ENCODE data around the gene BMF.

The BMF gene

GRCh38 chr15:40102897-40103858 lies 5.5 kb downstream of the BMF start:
- DNase-seq: peak; percentile 91

GRCh38 chr15:40100947-40101905 lies 7.5 kb downstream of the BMF start:
- no peak for DNase-seq

DNA sequence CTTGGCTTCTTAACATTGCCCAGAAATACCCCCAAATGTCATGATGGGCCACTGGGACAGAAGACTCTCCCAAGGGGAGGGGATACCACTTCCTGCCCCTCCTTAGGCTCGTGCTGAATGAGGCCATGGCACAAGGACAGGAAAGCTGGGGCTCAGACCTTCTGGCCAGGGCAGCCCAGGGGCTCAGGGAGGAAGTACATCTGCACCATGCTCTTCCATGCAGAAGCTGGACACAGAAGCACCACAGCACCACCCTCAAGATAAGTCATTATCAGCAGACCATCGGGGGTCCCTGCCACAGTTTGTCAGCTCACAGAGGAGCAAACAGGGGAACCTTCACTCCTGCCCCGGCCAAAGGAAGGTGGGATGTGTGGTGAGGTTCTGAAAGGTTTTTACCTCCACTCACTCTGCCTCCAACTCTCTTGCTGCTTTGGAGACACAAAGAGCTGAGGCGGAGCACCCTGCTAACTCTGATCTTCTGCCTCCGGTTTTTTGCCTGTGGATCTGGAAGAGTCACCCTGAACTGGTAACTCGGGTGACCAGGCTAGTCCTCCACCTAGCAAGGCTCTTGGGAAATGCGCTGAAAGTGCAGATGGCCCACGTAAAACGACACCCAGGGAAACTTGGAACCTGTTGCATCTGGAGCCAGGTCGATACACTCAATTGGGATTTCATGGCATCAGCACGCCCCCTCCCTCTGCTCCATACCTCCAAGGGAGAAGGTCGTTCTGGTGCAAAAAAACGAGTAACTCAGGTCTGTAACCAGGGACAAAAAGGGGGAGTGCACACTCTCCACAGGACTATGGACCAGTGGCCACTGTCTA lies 8.3 kb downstream of the BMF start:
- DNase-seq: no peak

- DNase-seq: peak; percentile 83
Measured at GRCh38 chr15:40098489-40099261, 10.0 kb downstream of the BMF start.

- DNase-seq: no peak
Measured at GRCh38 chr15:40097968-40098476, 10.7 kb downstream of the BMF start.

DNA sequence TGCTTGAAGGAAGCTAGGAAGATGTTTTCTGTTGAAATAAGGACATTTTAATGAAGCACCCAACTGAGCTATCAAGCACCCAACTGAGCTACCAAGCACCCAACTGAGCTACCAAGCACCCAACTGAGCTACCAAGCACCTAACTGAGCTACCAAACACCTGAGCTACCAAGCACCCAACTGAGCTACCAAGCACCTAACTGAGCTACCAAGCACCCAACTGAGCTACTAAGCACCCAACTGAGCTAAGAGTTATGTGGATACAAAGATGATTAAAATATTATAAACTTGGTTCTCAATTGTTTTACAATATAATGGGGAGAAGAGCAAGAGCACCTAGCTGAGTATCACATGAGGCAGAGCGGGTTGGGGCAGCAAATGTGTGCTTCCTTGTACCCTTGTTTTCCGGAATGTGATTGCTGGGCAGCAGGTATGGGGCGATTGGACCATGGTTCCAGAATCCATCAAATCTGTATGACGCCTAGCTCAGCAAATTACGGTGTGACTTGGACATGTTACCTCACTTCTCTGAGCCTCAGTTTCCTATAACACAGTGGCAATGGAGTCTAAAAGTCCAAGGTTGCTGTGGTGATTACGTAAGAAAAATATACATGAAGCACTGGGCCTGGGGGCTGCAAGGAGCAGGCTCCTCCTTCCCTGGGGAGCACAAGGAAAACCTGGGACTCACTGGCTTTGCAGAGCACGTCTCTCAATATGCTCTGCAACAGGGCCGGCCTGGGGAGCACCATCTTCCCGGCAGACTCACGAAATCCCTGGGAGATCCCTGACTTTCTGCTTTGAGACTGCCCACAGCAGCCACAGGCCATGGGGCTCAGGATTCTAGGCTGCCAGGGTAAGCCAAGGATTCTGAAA lies 11.3 kb downstream of the BMF start:
- no peak for DNase-seq

DNA sequence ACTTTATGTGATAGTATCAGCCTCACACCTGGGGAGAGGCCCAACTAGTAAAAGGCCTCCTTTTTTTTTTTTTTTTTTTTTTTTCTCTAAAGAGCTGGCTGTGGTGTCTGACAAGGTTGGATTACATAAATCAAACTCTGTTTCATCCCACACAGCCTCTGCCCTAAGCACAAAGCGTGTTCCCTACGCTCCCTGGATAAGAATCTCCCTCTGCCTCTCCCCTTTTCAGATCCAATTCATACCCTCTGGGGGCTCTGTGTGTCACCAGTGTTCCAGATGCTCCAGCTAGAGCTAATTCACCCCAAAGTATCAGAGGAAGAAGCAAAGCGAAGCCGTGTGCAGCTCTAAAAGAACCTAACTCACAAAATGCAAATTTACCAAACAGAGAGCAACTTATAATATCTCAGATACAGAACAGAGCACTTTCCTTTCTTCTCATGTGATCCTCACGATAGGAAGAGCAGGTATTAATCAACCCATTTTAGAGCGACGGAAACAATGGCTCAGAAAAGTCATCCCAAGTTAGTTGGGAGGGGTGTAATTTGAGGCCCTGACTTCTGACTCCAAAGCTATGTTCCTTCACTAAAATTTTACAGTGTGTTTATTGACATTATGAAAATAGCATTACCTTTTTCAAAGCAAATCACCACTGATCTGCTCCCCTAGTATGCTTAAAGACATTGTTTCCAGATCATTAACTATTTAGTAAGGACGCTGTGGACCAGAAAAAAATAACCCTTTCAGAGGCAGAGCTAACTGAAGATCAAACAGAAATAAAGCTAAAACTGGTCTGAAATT lies 12.4 kb downstream of the BMF start:
- no peak for DNase-seq

GRCh38 chr15:40095371-40096093 lies 13.1 kb downstream of the BMF start:
- DNase-seq: no peak

GRCh38 chr15:40094156-40094555 lies 14.5 kb downstream of the BMF start:
- no peak for DNase-seq

DNA sequence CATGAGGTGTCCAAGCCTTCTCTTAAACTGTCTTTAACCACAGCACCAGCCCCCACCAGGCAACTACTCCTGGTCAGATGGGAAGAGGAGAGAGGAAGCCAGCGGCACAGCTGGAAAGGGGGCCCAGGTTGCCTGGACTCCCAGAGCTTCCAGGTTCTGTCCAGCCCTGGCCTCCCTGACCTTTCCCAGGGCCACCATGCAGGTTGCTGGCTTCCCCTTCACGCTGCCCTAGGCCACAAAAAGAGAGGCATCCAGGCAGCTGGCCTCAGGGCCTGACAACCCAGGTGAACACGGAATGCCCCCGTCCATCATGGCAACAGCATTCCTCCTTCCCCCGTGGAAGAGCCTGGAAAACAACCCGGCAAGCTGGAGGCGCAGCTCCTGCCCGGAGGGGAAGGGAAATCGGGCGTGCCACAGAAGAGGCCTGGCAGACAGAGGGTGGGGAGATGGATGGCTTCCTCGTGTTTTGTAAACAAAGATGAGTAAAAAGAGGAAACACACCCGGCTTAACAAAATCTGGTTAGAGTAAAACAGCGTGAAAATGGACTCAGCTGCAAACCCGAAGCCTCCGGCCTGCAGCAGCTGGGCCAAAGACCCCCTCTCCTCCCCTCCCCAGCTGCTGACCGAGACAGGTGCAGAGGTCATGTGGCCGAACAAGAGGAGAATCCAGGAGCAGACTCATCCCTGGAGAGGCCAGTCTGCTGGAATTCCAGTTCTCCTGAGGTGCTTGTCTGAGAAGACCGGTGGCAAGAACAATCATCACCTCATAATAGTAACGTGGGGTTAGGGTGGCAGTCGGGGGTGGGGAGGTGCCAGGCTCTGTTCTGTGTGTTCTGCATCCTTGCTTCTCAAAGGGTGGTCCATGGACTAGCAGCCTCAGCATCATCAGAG lies 15.5 kb downstream of the BMF start:
- DNase-seq: peak; percentile 56

DNA sequence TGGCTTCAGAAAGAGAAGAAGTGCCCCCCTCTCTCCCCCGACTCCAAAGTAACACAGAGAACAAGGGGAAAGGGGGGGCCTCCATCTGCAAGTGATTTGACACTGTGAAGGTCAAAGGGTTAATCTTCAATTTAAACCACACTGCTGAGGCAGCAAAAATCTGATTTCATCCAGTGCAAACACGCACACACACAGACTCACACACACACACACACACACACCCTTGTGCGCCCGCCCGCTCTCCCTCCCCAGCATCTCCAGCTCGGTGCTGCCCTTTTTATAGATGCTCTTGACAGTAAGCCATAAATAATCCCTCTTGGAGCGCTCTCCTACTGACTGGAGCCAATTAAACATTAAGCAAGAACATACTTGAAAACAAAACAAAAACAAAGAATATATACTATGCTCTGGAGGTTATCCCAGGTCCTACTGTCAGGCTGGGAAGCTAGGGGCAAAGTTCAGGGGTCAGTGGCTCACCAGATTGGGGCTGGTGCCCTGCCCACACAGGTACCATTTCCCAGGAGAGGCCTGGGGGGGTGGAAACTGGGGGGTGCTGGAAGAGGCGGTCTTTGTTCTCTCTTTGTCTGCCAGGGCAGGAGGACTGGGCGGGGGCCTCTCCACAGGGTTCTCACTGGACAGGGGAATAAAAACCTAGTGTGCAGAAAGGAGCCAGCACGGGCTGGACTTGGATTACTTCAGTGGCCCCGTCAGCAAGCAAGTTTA lies 16.3 kb downstream of the BMF start:
- DNase-seq: peak; percentile 86

DNA sequence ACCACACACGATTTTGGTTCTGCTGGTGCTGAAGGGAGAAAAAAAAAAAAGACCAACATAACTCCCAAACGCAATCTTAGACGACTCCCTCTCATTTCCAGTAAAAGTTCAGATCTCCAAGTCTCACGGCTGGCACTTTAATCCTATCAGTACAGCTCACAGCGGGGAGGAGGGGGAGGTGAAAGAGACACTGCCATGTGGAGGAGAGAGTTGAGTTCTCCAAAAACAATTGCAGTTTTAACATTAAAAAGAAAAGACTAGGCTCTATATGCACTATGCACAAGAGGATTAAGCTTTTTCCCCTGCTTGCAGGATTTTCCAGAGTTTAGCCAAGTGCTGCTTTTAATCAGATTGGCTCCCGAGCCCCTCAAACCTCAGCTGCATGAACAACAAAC lies 16.8 kb downstream of the BMF start:
- DNase-seq: no peak

- DNase-seq: no peak
Measured at GRCh38 chr15:40090774-40091455, 17.8 kb downstream of the BMF start.

- no peak for DNase-seq
Measured at GRCh38 chr15:40088929-40089755, 19.5 kb downstream of the BMF start.

Data from right forelimb (tissue), 1 donor.